ENCODE data around the gene SERPINH1.

The SERPINH1 gene

DNA sequence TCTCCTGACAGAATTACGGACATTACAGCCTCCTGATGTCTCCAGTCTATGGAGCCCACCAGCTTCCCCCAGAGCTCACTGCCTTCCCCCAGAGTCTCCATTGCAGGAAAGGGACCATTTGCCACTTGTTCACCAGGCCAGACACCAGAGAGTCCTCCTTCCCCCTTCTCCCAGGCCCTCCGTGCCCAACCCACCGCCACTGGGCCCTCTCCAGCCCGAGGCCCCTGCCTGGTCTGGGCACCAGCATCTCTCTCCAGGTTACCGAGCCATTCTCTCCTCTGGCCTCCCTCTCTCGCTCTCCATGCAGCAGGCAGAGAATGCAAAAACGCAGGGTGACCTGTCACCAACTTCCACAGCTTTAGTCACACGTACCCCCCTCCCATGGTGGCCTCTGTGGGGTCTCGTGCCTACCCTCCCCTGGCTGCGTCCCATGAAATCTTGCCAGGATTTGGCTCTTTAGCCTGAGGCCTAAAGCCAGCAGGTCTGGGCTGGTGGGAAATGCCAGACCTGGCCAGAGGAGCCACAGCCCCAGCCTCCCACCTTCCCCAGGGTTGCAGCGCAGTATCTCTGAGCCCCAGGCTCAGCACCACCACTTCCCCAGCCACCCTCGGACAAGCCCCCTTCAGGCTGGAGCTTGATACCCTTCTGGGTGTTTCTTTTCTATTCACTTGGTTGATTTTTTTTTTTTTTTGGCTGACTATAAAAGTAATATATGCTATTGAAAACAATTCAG lies 6.8 kb upstream of the SERPINH1 start:
- DNase-seq (ENCODE audit: low read depth, low spot score), result no peak

DNA sequence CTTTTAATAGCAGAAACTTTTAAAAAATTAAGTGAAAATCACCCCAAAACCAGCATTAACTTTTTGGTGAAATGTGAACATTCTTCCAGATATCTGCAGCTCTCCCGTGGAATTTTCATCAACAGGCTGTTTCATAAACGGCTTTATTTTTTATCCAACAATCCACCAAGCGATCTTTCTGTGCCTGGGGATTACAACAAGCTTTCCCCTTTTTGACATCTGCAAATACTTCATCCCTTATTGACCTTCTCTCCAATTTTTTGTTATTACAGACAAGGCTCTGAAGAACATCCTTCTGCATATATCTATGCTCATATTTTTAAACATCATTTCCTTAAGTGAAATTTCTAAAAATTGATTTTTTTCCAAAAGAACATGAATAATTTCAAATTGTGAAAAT lies 5.8 kb upstream of the SERPINH1 start:
- no peak for DNase-seq (ENCODE audit: low read depth, low spot score)

DNA sequence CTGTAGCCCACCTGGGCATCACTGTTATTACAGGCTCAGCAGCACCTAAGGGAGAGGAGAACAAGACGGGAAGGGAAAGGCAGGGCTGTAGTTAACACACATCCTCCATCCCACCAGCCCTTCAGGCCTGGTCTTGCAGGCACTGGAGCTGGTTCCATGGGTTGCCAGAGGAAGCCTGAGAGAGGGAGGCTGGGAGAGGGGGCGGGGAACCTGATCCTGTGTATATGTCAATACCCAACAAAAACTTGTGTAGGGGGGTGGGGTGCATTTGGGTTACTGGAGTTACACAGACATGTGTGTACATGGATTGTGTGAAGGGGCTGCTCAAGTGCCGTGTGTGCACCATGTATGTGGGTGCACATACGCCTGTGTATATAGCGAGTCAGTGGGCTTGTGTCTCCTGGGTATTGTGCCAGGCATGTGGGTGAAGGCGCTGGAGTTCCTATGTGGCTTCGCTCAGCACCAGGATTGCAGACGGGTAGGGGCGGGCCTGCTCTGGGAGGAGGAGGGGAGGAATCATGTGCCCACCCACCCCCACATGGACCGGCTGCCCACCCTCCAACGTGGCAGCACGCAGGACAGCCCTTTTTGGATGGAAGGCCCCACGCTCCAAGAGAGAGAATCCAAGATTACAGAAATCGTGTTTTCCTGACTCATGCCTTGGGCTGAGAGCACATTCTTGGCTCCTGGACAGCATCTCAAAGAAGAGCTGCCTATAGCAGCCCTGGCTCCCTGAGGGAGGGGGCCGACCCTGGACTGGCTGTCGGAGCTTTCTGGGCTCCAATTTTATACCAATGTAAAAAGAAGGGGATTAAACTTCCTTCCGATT lies 4.2 kb upstream of the SERPINH1 start:
- no peak for DNase-seq (ENCODE audit: low read depth, low spot score)

DNA sequence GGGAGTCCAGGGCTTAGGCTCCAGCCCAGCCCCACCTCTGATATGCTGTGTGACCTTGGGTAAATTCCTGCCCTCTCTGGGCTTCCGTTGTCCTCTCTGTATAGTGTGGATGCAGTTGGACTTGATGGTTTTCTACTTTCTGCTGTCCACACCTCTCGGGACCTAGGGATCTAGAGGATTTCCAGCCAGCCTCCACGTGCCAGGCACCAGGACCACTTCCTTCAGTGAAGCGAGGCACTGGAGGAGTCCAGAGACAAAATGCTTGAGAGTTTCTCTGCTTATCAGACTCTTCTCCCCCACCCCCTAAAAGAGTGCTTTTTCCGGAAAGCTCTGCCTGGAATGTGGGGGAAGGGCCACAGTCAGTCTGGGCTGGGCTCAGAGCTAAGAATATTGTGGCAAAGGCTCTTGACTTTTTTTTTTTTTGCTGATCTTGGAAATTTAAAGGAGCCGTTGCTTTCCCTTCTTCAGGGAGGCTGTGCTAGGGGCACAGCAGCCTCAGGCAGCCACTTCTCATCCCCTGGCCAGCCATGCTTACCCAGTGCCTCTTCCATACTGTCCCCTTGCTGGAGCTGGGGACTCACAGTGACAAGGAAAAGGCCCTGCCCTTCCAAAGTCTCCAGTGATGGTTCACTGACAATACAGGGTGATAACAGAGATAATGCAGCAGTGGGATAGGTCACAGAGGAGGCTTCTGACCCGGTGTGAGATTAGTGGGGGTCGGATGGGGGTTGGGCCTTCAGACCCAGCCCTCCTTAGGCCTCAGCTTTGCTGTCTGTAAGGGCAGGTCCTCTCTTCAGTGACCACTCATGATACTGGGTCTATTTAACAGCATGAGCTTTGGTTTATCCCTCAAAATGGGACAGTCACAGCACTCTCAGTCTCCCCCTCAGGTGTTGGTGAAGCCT lies 2.9 kb upstream of the SERPINH1 start:
- DNase-seq (ENCODE audit: low read depth, low spot score), result no peak

DNA sequence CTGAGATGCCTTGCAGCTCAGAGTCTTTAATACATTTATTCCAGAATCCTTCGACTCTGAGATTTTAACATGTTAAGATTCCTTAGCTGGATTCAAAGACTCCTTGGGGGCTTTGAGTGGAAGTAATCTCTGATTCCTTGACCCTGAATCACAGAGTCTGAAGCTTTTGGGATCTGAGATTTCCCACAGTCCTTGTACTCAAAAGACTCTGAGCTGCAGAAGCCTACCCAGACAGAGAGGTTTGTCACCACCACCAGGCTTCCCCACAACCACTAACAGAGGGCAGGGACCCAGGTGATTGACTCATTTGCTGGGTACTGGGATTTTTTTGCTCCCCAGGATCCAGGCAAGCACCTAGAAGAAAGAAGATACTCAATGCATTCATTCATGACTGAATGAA lies 1.4 kb upstream of the SERPINH1 start:
- no peak for DNase-seq (ENCODE audit: low read depth, low spot score)

DNA sequence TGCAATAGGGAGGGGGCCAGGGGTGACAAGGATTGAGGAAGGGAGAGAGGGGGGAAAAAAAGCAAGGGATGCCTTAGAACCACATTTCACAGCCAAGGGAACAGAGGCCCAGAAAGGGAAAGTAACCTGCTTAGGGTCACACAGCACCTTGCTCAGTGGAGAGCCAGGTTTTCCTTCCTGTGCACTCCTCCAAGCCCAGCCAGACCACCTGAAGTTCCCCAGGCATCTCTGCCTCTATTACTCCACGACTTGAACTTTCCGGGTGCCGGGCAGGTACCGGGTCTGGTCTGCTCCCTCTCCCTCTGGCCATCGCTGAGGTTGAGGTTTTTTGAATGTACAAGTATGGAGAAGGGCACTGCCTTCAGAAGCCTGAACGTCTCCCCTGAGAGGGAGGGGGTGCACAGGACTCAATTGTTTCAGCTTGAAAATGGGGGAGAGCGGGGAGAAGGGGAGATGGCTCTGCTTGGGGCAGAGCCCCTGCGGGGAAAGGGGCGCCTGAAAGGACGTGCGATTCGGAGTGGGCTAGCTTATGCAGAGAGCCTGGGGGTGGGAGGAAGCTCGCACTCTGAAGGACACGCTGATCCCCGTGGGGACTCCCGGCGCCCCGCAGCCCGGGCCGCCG lies 516 bp upstream of the SERPINH1 start:
- no peak for DNase-seq (ENCODE audit: low read depth, low spot score)

DNA sequence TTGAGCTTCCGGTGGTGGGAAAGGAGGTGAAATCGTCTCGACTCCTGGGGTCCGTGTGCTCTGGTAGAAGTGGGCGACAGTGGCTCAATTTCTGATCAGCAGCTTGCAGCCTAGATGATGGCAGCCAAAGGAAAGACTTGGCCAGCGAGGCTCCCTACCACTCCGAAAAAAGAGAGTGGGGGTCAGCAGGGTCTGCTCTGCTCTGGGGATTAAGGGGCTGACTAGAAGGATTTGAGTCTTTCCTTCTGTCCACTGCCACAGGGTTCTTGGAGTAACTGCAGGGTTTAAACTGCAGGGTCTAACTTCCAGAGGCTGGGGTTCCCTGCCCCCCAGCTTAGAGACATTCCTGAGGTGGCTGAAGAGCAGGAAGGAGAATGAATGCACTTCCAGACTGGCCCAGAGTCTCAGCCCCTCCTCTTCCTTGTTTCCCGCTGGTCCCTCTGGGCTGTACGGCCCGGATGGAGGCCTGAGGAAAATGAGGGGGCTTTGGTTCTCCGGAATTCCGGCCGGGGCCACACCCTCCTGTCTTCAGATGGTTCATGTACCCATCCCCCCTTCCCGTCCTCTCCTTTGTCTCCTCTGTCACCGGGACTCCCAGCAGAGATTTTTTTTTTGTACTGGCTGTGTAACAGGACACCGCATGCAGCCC lies 907 bp downstream of the SERPINH1 start:
- DNase-seq (ENCODE audit: low read depth, low spot score), result no peak

DNA sequence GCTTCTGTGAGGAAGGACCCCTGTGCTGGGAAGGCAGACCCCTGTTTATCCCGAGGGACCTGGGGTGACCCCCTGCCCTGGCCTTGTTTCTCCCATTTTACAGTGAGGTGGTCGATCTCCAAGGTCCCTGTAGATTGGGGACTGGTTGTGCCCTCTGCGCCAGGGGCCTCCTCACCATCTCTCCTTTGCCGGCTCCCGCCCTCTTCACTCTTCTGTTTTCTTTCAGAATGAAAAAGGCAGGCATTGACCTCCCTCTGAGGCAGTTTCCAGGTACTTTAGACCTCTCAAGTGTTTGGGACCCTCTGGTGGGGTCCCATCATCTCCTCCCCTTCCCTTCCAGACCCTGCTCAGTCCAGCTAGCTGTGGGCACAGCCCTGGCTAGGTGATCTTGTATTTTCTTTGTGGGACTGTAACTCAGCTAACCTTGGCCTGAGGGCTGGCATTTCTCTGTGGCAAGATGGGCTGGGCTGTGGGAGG lies 1.5 kb downstream of the SERPINH1 start:
- DNase-seq (ENCODE audit: low read depth, low spot score), result no peak

DNA sequence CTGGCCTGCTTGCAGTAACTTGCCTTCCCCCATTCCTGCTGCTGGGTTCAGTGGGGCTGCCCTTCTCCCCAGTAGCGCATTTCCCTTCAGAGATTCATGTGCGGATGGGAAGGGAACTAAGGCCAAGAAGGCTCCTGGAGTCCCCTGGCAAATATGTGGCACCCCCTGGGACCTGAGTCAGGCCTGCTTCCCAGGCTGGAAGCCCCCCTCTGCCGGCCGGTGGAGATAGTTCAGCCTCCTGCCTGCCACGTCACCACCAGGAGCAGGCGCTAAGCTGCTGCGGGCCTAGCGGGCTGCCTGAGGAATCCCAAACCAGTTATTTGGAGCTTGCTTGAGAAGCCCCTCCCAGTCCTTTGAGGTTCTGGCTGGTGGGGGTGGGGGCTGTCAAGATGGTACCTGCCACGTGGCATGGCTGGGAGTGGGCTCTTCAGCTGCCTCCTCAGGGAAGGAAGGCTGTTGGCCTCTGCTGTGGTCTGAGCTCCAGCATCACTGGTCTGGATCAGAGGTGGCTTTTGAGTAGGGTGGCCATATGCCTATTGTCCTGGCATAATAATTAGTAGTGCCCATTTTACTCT lies 2.0 kb downstream of the SERPINH1 start:
- DNase-seq (ENCODE audit: low read depth, low spot score), result no peak

DNA sequence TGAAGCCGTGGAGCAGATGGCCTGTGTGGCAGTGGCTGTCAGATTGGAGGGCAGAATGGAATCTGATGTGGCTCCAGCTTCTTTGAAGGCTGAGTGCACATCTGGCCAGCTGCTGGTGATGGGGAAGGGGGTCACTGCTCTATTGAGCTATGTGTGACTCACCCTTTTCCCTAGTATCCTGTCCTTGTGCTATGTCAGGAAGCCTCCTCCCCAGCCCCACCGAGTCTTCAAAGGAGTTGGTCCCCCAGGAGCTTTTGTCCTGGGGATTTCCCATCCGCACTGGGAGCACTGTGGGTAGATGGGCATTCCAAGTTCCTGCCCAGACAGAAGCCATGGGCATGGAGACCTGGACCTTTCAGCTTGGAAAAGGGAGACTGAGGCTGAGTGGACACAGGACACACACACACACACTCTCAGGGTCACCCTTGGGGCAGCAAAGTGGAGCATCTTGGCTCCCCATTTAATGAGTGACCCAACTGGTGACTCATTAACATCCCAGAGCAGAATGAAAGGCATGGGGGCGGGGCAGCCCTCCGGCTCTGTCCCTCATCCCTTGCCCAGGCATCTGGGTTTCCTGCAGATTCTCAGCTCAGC lies 3.3 kb downstream of the SERPINH1 start:
- no peak for DNase-seq (ENCODE audit: low read depth, low spot score)

DNA sequence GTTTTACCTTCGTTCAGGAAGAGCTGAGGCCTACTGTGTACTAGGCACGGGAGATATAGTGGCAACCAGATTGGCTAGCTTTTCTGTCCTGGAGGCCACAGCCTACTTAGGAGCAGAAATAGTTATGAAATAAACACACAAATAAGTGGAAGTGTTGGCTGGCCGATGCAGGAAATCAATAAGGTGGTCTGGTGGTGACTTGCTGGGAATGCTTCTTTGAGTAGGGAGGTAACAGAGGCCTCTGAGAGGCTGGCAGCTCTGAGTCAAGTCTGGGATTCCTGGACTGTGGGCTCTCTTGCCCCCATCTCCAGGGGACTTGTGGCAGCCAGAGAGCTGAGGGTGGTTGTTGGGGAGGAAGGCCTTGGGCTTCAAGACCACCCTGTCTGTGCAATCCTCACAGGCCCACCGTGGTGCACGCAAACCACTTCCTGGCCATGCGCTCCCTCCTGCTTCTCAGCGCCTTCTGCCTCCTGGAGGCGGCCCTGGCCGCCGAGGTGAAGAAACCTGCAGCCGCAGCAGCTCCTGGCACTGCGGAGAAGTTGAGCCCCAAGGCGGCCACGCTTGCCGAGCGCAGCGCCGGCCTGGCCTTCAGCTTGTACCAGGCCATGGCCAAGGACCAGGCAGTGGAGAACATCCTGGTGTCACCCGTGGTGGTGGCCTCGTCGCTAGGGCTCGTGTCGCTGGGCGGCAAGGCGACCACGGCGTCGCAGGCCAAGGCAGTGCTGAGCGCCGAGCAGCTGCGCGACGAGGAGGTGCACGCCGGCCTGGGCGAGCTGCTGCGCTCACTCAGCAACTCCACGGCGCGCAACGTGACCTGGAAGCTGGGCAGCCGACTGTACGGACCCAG lies 4.1 kb downstream of the SERPINH1 start:
- no peak for DNase-seq (ENCODE audit: low read depth, low spot score)

DNA sequence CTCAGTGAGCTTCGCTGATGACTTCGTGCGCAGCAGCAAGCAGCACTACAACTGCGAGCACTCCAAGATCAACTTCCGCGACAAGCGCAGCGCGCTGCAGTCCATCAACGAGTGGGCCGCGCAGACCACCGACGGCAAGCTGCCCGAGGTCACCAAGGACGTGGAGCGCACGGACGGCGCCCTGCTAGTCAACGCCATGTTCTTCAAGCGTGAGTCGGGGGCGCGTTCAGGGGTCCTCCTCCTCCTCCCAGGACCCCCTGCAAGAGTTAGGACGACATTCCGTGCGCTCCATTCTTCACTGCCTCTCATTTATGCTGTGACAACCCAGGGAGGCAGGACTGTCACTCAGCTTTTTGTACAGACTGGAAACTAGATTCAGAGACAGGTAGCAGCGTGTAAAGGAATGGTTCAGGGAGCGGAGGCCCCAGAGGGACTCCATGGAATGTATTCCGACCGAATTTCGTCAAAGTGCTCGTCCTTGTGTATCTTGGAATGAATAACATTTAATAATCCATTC lies 4.8 kb downstream of the SERPINH1 start:
- no peak for DNase-seq (ENCODE audit: low read depth, low spot score)

DNA sequence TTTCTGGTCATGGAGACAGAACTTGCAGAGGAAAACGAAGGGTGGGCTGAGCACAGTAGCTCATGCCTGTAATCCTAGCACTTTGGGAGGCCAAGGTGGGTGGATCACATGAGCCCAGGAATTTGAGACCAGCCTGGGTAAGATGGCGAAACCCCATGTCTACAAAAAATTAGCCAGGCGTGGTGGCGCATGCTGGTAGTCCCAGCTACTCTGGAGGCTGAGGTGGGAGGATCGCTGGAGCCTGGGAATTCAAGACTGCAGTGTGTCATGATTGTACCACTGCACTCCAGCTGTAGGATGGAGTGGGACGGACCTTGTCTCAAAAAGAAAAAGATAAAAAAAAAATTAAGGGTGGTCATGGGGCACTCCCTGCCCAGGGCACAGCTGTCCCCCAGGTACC lies 5.9 kb downstream of the SERPINH1 start:
- no peak for DNase-seq (ENCODE audit: low read depth, low spot score)

DNA sequence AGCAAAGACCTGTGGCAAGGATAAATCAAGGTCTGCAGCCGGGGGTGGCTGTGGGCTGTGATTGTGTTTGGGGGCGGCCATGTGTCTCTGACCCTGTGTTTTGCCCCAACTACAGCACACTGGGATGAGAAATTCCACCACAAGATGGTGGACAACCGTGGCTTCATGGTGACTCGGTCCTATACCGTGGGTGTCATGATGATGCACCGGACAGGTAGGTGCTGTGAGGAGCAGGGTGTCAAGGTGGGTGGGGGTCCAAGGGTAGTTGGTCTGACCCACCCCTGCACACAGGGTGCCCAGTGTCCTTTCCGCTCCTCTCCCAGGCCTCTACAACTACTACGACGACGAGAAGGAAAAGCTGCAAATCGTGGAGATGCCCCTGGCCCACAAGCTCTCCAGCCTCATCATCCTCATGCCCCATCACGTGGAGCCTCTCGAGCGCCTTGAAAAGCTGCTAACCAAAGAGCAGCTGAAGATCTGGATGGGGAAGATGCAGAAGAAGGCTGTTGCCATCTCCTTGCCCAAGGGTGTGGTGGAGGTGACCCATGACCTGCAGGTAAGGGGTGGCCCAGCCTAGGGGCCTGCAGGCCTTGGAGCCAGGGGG lies 6.7 kb downstream of the SERPINH1 start:
- DNase-seq (ENCODE audit: low read depth, low spot score), result no peak

DNA sequence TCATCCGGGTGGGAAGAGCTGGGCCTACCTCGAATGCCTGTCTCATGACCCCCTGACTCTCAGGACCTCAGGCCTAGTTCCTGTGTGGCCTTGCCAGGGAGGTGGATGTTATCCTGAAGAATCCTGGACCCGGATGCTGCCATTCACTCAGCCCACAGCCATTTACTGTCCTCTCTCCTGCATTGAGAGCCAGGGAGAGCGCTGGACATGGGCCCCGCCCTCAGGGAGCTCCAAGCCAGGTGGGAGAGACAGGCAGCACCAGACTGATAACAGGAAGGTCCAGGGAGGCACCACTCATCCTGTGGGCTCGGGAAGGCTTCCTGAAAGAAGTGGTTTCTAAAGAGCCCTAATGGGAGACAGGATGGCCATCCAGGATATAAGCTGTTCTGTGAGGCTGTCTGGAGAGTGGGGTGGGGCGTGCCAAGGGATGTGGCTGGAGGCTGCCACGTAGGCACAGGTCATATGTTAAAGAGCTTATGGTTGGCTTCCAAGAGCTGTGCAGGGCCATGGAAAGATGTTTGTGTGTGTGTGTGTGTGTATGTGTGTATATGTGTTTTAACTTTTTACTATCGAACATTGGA lies 8.6 kb downstream of the SERPINH1 start:
- no peak for DNase-seq (ENCODE audit: low read depth, low spot score)

DNA sequence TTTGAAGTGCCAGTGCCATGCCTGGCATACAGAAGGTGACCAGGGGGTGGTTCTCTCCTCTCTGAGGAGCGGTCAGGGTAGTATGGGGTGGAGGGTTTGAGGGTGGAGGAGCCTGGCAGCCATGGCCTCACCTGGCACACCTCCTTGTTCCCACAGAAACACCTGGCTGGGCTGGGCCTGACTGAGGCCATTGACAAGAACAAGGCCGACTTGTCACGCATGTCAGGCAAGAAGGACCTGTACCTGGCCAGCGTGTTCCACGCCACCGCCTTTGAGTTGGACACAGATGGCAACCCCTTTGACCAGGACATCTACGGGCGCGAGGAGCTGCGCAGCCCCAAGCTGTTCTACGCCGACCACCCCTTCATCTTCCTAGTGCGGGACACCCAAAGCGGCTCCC lies 9.6 kb downstream of the SERPINH1 start:
- no peak for DNase-seq (ENCODE audit: low read depth, low spot score)

DNA sequence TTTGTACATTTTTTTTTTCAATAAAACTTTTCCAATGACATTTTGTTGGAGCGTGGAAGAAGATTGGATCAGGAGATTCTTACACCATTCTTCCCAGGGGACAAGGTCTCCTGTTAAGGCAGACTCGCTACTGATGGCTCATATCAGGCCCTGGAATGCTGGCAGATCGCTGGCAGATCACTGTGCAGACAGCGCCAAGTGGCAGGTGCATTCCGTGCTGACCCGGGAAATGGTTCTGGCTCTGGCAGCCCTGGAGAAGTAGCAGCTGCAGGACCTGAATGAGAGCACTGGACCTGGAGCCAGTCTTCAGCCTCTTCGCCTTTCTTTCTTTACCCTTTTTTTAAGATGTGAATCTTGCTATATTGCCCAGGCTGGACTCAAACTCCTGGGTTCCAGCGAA lies 10.7 kb downstream of the SERPINH1 start:
- no peak for DNase-seq (ENCODE audit: low read depth, low spot score)

Data from brain pericyte (primary cell).